Measurements from ENCODE around the gene CH25H.
"Not testable (repeated sequence)": the region's sequence is repeated elsewhere in the genome, so short reads cannot be mapped to it uniquely, and the experiment has no call there.

CH25H gene

GRCh38 chr10:89201345-89202032 lies 5.6 kb downstream of the CH25H start:
- no peak for DNase-seq (ENCODE audit: low read depth)

- DNase-seq (ENCODE audit: low read depth): no peak
These were observed 9.6 kb downstream of the CH25H start for GRCh38 chr10:89197473-89197872.

DNA sequence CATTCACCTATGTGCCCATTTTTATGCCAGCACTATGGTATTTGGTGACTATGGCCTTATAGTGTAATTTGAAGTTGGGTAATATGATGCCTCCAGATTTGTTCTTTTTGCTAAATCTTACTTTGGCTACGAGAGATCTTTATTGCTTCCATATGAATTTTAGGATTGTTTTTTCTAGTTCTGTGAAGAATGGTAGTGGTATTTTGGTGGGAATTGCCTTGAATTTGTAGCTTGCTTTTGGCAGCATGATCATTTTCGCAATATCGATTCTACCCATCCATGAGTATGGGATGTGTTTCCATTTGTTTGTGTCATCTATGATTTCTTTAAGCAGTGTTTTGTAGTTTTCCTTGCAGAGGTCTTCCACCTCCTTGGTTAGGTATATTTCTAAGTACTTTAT lies 15.8 kb downstream of the CH25H start:
- not testable (repeated sequence) for DNase-seq (ENCODE audit: low read depth)

DNA sequence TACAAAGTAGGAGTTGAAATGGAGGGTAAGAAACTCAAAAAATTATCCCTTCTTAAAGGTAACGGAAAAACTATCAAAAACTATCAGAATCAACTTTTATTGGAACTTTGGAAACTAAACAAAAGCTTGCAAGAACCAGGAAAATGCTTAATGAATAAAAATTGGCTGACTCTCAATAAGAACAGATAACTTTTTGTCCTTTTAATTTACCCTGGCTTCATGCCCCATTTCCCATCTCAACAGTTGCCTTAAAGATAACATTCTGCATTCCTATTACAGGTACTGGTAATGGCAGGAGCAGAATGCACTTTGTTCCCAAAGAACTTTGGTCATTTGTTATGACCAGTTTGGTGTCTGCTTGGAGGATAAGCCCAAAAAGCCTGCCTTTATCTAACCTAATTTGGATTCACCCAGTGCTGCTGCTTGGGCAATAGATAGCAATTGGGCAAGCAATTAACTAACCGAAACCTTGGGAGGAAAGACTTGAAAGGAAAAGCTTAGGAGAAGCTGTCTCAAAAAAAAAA lies 17.8 kb downstream of the CH25H start:
- no peak for DNase-seq (ENCODE audit: low read depth)

DNA sequence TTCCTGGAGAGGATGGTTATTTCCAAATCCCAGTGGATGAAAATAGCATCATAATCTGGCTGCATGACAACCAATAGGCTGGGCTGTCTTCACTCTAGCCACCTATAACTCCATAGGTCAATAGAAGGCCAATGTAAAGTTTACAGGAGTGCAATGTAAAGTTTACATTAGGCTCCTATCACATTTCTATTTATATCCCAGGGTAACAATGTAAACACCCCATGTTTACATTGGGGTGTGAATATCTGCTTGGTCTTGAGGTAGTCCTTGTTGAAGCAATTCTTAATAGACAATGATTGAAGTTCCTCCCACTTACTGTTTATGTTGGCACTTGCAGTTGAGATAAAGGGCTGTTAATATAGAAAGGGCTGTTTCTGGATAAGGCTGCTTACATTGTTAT lies 21.5 kb downstream of the CH25H start:
- no peak for DNase-seq (ENCODE audit: low read depth)

DNA sequence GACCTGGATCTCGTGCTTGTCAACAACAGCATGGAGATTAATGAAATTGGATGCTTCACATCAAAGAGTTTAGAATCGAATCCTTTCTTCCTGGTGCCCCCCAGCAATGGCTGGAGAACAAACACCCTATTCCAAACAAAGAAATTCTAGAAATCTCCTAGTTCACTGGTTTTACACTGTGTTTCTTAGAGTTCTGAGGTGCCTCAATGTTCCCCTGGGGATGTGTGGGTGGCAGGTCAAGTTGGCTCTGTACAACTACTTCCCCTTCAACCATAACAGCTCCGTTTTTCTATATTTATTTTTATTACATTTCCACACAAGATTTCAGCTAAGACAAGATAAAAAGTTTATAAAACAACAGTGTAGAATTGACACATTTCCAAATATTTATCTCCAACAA lies 22.5 kb downstream of the CH25H start:
- no peak for DNase-seq (ENCODE audit: low read depth)

GRCh38 chr10:89183571-89183970 lies 23.5 kb downstream of the CH25H start:
- no peak for DNase-seq (ENCODE audit: low read depth)

GRCh38 chr10:89182894-89183293 lies 24.2 kb downstream of the CH25H start:
- DNase-seq (ENCODE audit: low read depth): no peak

DNA sequence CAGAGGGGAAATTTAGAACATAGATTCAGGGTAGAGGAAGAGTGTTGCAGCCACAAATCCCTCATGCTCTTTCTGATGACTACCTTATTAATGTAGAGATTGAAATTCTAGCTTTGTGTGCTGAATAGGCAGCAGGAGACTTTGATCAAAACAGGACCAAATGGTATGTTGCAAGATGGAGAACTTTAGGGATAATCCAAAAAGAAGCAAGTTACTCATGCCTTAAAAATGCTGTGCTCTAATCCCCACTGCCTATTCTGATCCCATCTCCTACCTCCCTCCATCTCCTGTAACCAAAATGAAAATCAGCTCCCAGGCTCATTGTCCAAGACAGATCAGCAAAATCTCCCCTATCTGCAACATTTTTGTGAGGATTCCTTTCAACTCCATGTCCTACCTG lies 31.3 kb downstream of the CH25H start:
- no peak for DNase-seq (ENCODE audit: low read depth)

DNA sequence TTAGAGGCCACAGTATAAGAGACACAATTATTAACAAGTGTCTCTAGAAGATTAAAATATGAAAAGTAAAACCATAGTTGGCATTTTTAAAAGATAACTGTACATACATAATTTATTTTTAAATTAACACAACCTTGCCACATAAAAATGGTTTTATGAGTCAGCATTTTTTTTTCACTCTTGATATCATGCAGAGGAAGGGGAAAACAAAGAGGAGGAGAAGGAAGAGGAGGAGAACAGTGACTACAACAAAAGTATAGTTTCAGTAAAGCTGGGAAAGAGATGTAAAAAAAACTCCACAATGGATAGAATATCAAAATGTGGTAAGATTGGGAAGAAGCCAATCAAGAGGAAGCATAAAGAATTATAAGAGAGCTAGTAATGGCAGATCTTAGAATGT lies 34.0 kb downstream of the CH25H start:
- no peak for DNase-seq (ENCODE audit: low read depth)

DNA sequence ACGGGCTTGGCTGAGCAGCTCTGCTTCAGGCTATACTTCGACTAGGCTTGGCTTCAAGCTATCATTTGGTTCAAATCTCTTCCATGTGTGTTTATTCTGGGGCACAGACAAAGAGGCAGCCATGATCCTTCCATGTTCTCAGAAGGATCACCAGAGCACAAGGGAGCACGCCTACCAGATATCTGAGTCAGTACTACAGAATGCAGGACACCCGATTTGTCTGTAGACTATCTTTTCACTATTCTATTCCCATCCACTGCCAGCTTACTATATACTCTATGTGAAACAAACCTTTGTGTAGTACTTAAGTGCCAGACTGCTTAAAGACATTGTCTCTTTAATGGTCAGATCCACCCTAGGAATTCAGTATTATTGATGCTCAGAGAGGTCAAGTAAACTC lies 35.1 kb downstream of the CH25H start:
- no peak for DNase-seq (ENCODE audit: low read depth)

GRCh38 chr10:89171263-89171872 lies 35.7 kb downstream of the CH25H start:
- DNase-seq (ENCODE audit: low read depth): no peak

GRCh38 chr10:89168354-89168900 lies 38.7 kb downstream of the CH25H start:
- not testable (repeated sequence) for DNase-seq (ENCODE audit: low read depth)

DNA sequence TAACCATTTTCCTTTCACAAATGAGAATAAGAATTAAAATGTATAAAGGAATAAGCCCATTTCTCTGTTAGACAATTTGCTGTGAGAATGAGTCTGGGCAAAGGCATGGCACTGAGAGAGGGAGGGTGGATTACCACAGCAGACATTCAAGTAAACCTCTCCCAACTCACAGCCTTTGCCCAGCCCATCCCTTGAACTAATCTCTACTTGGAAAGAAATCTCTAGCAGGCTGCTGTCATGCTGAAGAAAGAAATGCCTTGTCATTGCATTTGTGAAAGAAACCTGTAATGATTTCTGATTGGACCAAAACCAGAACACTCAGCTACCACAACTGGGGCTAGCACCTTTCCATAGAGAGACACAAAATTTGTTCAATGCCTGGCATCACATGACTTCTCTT lies 39.2 kb downstream of the CH25H start:
- no peak for DNase-seq (ENCODE audit: low read depth)

GRCh38 chr10:89165923-89166322 lies 41.2 kb downstream of the CH25H start:
- DNase-seq (ENCODE audit: low read depth): no peak

- no peak for DNase-seq (ENCODE audit: low read depth)
These were observed 42.2 kb downstream of the CH25H start for GRCh38 chr10:89164920-89165319.

- DNase-seq (ENCODE audit: low read depth): no peak
These were observed 43.0 kb downstream of the CH25H start for GRCh38 chr10:89164080-89164479.

GRCh38 chr10:89163265-89163995 lies 43.7 kb downstream of the CH25H start:
- DNase-seq (ENCODE audit: low read depth): peak; percentile 68

DNA sequence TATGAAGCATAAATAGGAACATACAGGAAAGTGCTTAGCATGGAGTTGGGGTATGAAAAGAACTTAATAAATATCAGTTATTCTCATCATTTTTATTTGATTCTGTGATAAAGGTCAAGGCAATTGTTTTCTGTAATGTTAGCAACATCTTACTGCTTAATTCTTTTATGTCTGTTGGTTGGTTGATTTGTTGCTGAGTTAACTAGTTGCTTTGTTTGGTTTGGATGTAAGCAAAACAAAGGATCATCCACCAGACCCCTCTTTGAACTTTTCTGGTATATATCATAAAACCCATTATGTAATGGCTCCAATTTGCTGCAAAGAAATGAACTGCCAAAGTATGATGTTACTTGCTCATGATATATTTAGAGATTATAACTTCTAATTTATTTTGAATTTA lies 44.5 kb downstream of the CH25H start:
- no peak for DNase-seq (ENCODE audit: low read depth)

DNA sequence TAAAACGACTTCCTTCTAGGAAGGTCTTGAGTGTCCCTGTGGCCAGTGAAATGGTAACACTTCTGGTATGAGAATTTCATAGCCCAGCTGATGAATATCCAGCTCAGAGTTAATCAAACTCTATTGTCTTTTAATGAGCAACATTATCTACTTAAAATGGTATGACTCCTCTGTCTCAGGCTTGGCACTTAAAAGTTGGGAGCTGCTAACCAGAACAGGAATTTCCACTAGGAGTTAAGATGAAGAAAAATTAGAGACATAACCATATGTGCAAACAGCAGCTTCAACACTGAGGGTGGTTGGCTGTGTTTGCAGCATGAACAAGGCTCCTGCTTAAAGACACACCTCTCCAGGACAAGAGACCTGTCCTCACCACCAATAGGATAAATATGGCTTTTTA lies 46.8 kb downstream of the CH25H start:
- DNase-seq (ENCODE audit: low read depth): no peak

DNA sequence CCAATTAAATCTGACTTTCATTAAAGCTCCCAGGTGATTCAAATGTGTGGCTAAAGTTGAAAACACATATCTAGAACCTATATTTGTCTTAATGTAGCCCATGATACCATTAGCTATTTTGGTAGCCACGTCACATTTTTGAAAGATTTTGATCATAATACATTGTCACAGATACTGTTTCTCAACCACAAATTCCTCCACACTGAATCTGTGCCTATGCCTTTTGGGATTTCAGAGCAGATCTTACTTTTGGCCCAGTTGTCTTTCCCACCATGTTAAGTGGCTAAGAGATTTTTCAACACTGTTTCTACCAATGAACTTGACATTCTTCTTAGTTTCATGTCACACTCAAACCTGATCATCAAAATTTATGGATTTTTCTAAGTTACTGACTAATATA lies 47.4 kb downstream of the CH25H start:
- no peak for DNase-seq (ENCODE audit: low read depth)

DNA sequence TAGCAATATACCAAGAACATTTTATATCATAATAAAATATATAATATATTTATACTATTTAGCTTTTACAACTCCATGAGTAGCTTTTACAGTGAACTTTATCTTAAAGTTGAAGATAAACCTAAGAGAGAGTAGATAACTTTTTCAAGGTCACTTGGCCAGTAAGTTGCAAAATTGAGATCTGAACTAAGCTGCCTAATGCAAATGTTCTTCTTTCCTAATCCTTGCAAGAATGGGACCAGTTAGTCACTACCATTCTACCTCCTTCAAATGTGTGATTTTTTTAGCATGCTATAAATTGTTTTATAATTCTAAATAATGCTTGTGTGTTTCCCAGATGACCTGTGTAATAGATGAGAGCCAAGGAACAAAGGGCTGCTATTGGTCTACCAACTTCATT lies 47.8 kb downstream of the CH25H start:
- no peak for DNase-seq (ENCODE audit: low read depth)

GRCh38 chr10:89158446-89158845 lies 48.7 kb downstream of the CH25H start:
- peak; percentile 96 for DNase-seq (ENCODE audit: low read depth)
